B cell (primary cell): Measurements from ENCODE around the gene KCNJ11. TPM values are rescaled to one million over a fixed set of nuclear protein-coding genes. Genes with fewer than 3 reads are reported as not detected.

Experiments used
- ATAC-seq: fragments of 200-7000 bp; cut with Tn5 transposase; one replicate; pipeline ENCODE4 v1.10.0; 2021; ENCODE audit warnings: low read depth, mild to moderate bottlenecking, moderate number of reproducible peaks, moderate library complexity
- CTCF ChIA-PET: fragments of 350-600 bp; sonication (Branson Sonifier 250); formaldehyde crosslinking; loops from one replicate; lab custom pipeline; 2021; ENCODE audit warnings: antibody characterized with exemption, inconsistent platforms; lab: Charles Lee
- POLR2A ChIA-PET: fragments of 350-600 bp; sonication (Branson Sonifier 250); formaldehyde crosslinking; loops from one replicate; lab custom pipeline; 2021; ENCODE audit warnings: antibody characterized with exemption; lab: Charles Lee
- DNase-seq: peaks from one replicate; pipeline ENCODE4 v3.0.0; 2013
- H2AFZ ChIP-seq: 2 replicates; pipeline ENCODE4 v1.6.1; 2012; ENCODE audit warnings: mild to moderate bottlenecking, low read depth, low read length; ENCODE audit not compliant: insufficient read depth, poor library complexity, severe bottlenecking
- H3K27ac ChIP-seq, 2 donors: 1 replicate in 1 of 2; 2 replicates in 1 of 2; pipeline ENCODE4 v1.5.1; 2012 to 2013; ENCODE audit warnings: low read length in 2 of 2, mild to moderate bottlenecking in 2 of 2, moderate library complexity in 1 of 2
- H3K27me3 ChIP-seq, 4 experiments: fragments of 200-600 bp in 1 of 4; sonication (generic) in 1 of 4; replicated peaks in 1 of 4; 1 replicate in 2 of 4; 2 replicates in 2 of 4; pipeline versions ENCODE4 v1.6.1 to v1.7.0; 2013 to 2016; ENCODE audit warnings: low read length in 3 of 4, mild to moderate bottlenecking in 2 of 4, mixed read lengths in 1 of 4, moderate library complexity in 1 of 4; ENCODE audit not compliant: insufficient read depth in 4 of 4, control insufficient read depth in 3 of 4; ENCODE audit errors: control extremely low read depth in 1 of 4
- H3K36me3 ChIP-seq, 2 experiments: replicated peaks in 1 of 2; 1 replicate in 1 of 2; 2 replicates in 1 of 2; pipeline versions ENCODE4 v1.6.1 to v1.7.1; 2013; ENCODE audit warnings: low read length in 1 of 2; ENCODE audit not compliant: insufficient read depth in 2 of 2, control insufficient read depth in 1 of 2; ENCODE audit errors: control extremely low read depth in 1 of 2, extremely low read depth in 1 of 2
- H3K4me1 ChIP-seq, 2 donors: fragments of 200-600 bp in 1 of 2; sonication (generic) in 1 of 2; 1 replicate in 1 of 2; 2 replicates in 1 of 2; pipeline versions ENCODE4 v1.5.1 to v1.6.1; 2013 to 2017; ENCODE audit warnings: low read length in 2 of 2; ENCODE audit not compliant: control insufficient read depth in 2 of 2, insufficient read depth in 2 of 2
- H3K4me2 ChIP-seq: replicated peaks from 2 replicates; pipeline ENCODE3; 2012; ENCODE audit warnings: mild to moderate bottlenecking, low read depth, low read length; ENCODE audit not compliant: poor library complexity, severe bottlenecking
- H3K4me3 ChIP-seq, 5 experiments: fragments of 200-600 bp in 1 of 5; sonication (generic) in 1 of 5; 1 replicate in 3 of 5; 2 replicates in 2 of 5; pipeline versions ENCODE4 v1.5.1 to v1.7.0; 2011 to 2016; ENCODE audit warnings: low read length in 4 of 5, mild to moderate bottlenecking in 4 of 5, low read depth in 2 of 5, control low read depth in 1 of 5, moderate library complexity in 1 of 5; ENCODE audit not compliant: insufficient read depth in 1 of 5; ENCODE audit errors: control extremely low read depth in 1 of 5, extremely low read depth in 1 of 5
- H3K79me2 ChIP-seq: fragments of 200-600 bp; sonication (generic); one replicate; pipeline ENCODE4 v1.6.0; 2016; ENCODE audit warnings: low read length; ENCODE audit not compliant: control insufficient read depth, insufficient read depth
- H3K9ac ChIP-seq: fragments of 200-600 bp; sonication (generic); 2 replicates; pipeline ENCODE4 v1.6.1; 2017; ENCODE audit warnings: mild to moderate bottlenecking, low read length, moderate library complexity
- H3K9me3 ChIP-seq, 3 donors: one replicate each; pipeline versions ENCODE4 v1.6.1 to v1.7.1; 2013; ENCODE audit warnings: low read length in 2 of 3; ENCODE audit not compliant: control insufficient read depth in 2 of 3, insufficient read depth in 1 of 3; ENCODE audit errors: control extremely low read depth in 1 of 3
- H4K20me1 ChIP-seq: 2 replicates; pipeline ENCODE4 v1.6.0; 2012; ENCODE audit warnings: mild to moderate bottlenecking, low read length; ENCODE audit not compliant: insufficient read depth, control insufficient read depth, poor library complexity, severe bottlenecking
- H3K27ac Mint-ChIP-seq: one replicate; pipeline ENCODE4 v1.8.0; 2021; ENCODE audit warnings: mixed read lengths
- H3K27me3 Mint-ChIP-seq: one replicate; pipeline ENCODE4 v1.8.0; 2021; ENCODE audit warnings: mixed read lengths
- H3K4me1 Mint-ChIP-seq: one replicate; pipeline ENCODE4 v1.8.0; 2021; ENCODE audit warnings: mixed read lengths
- H3K4me3 Mint-ChIP-seq: one replicate; pipeline ENCODE4 v1.8.0; 2021; ENCODE audit warnings: mixed read lengths
- H3K9me3 Mint-ChIP-seq: one replicate; pipeline ENCODE4 v1.8.0; 2022; ENCODE audit warnings: mixed read lengths; ENCODE audit not compliant: insufficient read depth
- CTCF ChIP-seq: fragments of 200-600 bp; IDR thresholded peaks from one replicate; pipeline ENCODE4 v1.8.0; 2022; ENCODE audit warnings: antibody characterized with exemption, mild to moderate bottlenecking
- EZH2 ChIP-seq: IDR thresholded peaks from 2 replicates; pipeline ENCODE4 v1.6.1; 2012; ENCODE audit warnings: borderline replicate concordance, low read depth, mild to moderate bottlenecking, moderate library complexity, low read length; ENCODE audit not compliant: insufficient read depth, poor library complexity, severe bottlenecking
- WGBS: methylation state at CpG from one replicate; pipeline ENCODE4 v1.1.5; 2013; ENCODE audit warnings: missing lambda C conversion rate; ENCODE audit not compliant: insufficient coverage; 5-methylcytosine and 5-hydroxymethylcytosine counted together
- intact Hi-C: fragments of 100-400 bp; cut with micrococcal nuclease; formaldehyde crosslinking; loops from one replicate; pipeline ENCODE4 v1.10.0; 2022
- polyA plus RNA-seq: library from polyadenylated mRNA; depleted of rRNA; stranded (reverse); fragments of >200 nt; gene quantifications from 2 replicates; pipeline ENCODE4 v1.2.3, GENCODE V29; 2012
- total RNA-seq, 2 donors: library from RNA; stranded (reverse); fragments of 120-200 nt in 1 of 2; gene quantifications; 1 replicate in 1 of 2; 2 replicates in 1 of 2; pipeline versions ENCODE4 v1.2.3 to v1.2.4, GENCODE V29; 2013 to 2022

KCNJ11 gene
- total and polyA plus RNA-seq, 2 donors (not counting 1 experiment from before 2014, with no cell fraction given): 1.4 to 2.1 TPM

DNA sequence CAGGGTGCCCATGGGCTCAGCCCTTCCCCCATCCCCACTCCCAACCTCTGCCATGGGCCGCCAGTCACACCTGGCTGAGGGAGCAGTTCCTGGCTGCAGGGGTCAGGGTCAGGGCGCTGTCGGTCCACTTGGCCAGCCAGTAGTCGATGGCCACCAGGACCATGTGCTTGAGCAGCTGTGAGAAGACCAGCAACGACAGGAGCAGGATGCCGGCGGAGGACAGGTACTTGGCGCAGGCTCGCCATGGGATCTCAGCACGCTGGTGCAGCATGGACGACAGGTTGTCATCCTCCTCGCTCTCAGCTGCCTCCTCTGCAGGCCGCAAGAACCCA, 18.3 kb upstream of the KCNJ11 start:
- no peak overlapping the region for H3K9ac ChIP-seq
- no peaks in the 10 kb centered on the region for H3K27me3 ChIP-seq
- H3K4me1 ChIP-seq: peaks cover 0 to 1% of the 10 kb centered on the region in 2 donors
- no peak overlapping the region for H2AFZ ChIP-seq
- no peak for TF ChIP-seq CTCF
- no peak for TF ChIP-seq EZH2
- H3K27ac Mint-ChIP-seq: no peak overlapping the region
- no peak overlapping the region for H3K4me3 Mint-ChIP-seq
- H3K4me2 ChIP-seq: no peak overlapping the region
- no peaks in the 10 kb centered on the region for H3K79me2 ChIP-seq
- intact Hi-C loops: no loop called here
- DNase-seq (no peak), ATAC-seq (no peak)
- H3K9me3 Mint-ChIP-seq: no peaks in the 10 kb centered on the region
- H3K36me3 ChIP-seq: no peaks in the 10 kb centered on the region
- ChIA-PET POLR2A (no interaction called here), CTCF (no interaction called here)
- peaks cover 4% of the 10 kb centered on the region for H3K4me1 Mint-ChIP-seq
- no peak overlapping the region for H3K27ac ChIP-seq
- WGBS: 97% methylated on average over 13 of the region's 13 CpGs
- no peaks in the 10 kb centered on the region for H4K20me1 ChIP-seq
- H3K27me3 Mint-ChIP-seq: no peaks in the 10 kb centered on the region
- no peak overlapping the region for H3K4me3 ChIP-seq
- H3K9me3 ChIP-seq: peaks cover 0 to 2% (median 0%) of the 10 kb centered on the region in 3 donors

DNA sequence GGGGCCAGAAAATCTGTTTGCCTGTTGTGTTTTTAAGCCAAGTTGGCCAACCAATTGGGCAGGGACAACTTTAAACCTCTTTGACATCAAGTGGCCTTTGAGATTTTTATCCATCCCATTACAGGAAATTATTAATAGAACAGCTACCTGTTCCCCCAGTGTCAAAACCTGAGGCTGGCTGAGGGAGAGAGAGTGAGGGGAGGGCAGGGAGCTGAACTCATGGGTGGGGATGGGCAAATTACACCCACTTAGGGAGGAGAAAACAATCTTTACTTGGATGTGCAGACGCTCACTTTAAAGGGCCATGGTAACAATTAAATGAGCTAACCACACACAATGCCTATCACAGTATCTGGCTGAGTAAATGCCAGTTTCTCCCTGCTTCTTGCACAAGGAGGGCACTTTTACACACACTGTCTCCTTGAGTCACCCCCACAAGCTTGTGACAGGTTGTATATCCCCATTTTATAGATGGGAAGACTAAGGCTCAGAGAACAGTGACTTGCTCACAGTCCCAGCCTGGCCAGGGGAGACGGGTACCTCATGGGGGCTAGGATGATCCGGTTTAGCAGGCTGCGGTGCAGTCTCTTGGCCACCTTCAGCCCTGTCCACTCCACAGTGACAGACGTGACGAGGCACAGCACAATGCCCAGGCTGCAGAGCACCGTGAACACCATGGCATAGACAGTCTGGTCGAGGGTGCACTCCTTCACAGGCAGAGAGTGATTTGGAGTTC, 17.8 kb upstream of the KCNJ11 start:
- H4K20me1 ChIP-seq: no peaks in the 10 kb centered on the region
- H3K27ac Mint-ChIP-seq: no peak overlapping the region
- H3K4me3 Mint-ChIP-seq: no peak overlapping the region
- peaks cover 0 to 7% of the 10 kb centered on the region in 2 donors for H3K4me1 ChIP-seq
- H3K4me1 Mint-ChIP-seq: peaks cover 4% of the 10 kb centered on the region
- no peaks in the 10 kb centered on the region for H3K36me3 ChIP-seq
- H3K27ac ChIP-seq: no peak overlapping the region
- 94% methylated on average over 7 of the region's 8 CpGs for WGBS
- TF ChIP-seq EZH2: no peak
- TF ChIP-seq CTCF: no peak
- H3K27me3 Mint-ChIP-seq: no peaks in the 10 kb centered on the region
- no peak overlapping the region for H3K4me2 ChIP-seq
- ChIA-PET POLR2A (interaction anchor here (0.6 kb wide), 1 partner anchor 16 kb away, joined by 3 read pairs; no protein-coding TSS in a partner anchor), CTCF (no interaction called here)
- H3K9me3 Mint-ChIP-seq: no peaks in the 10 kb centered on the region
- no peaks in the 10 kb centered on the region for H3K79me2 ChIP-seq
- no peak for DNase-seq
- no peaks in the 10 kb centered on the region for H3K27me3 ChIP-seq
- H3K4me3 ChIP-seq: no peak overlapping the region
- intact Hi-C loops: no loop called here
- H3K9ac ChIP-seq: no peak overlapping the region
- peaks cover 0 to 2% (median 0%) of the 10 kb centered on the region in 3 donors for H3K9me3 ChIP-seq
- no peak overlapping the region for H2AFZ ChIP-seq
- no peak for ATAC-seq
